ENCODE data around the gene TTLL10.

Gene TTLL10

DNA sequence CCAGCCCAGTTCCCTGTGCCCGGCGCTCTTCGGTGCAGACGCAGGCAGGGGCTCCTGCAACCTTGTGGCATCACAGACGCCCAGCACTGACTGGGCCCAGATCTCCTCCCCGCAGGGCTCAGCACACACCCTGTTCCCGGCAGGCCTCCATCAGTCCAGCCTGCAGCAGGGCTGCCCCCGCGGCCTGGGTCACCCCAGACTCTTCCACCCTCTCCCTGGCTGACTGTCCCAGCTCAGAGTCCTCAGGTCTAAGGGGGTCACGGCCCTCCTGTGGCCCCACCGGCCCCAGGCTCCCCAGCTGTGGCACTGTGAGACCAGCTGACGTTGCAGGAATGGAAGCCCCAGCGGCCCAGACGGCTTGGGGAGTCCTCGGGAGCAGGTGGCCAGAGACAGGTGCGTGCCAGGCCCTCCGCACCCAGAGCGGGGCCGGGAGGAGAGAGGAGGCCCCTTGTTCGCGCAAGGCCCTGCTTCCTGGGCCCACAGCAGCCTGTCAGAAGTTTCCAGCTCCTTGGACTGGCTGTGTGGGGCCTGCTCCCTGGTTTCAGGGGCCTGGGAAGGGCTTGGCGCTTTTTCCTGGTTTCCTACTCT, 62.6 kb downstream of the TTLL10 start:
- TF ChIP-seq, protein P1, sequence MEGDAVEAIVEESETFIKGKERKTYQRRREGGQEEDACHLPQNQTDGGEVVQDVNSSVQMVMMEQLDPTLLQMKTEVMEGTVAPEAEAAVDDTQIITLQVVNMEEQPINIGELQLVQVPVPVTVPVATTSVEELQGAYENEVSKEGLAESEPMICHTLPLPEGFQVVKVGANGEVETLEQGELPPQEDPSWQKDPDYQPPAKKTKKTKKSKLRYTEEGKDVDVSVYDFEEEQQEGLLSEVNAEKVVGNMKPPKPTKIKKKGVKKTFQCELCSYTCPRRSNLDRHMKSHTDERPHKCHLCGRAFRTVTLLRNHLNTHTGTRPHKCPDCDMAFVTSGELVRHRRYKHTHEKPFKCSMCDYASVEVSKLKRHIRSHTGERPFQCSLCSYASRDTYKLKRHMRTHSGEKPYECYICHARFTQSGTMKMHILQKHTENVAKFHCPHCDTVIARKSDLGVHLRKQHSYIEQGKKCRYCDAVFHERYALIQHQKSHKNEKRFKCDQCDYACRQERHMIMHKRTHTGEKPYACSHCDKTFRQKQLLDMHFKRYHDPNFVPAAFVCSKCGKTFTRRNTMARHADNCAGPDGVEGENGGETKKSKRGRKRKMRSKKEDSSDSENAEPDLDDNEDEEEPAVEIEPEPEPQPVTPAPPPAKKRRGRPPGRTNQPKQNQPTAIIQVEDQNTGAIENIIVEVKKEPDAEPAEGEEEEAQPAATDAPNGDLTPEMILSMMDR (IDR thresholded peaks at IDR 0.05; ENCODE audit: low read depth, low read length), result no peak
- no peak for DNase-seq (ENCODE audit: low read depth in 2 of 2)
- H3K4me3 ChIP-seq (replicated peaks in 1 of 2; ENCODE audit: low read depth in 2 of 2, low read length in 2 of 2), result no peak overlapping the region

DNA sequence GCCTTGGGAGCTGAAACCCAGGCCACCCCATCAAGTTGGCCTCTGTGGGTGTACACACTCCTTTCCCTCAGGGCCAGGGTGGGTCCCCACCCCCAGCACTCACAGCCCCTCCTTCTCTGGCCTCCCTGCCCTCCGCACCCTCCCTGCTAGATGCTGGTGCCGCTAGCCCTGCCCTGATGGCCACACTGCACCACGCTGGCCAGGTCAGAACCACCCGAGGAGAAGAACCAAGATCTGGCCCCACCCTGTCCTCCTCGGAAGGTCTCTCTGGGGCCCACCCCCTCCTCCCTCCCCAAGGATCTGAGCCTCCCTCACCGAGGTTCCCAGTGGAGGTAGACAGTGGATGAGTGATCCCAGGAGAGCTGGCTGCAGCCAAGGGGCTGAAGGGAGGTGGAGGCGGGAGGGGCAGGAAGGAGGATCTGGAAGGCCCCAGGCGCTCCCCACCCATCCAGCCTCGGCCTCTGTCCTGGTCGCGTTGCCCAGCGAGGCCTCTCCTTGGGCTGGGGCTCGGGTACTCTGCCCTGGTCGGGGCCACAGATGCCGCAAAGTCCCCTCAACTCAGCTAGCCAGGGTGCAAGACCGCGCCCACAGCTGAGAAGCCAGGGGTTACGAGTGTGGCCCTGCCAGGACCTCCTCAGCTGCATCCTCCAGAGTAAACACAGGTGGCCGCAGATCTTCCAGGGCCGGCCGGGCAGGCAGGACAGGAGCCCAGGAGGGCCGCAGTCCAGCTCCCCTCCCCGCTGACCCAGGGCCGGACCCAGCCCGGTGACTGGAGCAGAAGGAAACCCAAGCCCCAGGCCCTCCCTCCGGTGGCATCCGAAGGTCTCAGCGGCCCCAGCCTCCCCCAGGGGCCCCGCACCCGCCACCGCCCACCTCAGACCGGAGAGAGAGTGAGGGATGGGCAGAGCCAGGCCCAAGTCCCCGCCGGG, 63.5 kb downstream of the TTLL10 start:
- TF ChIP-seq, protein P1 (IDR thresholded peaks at IDR 0.05; ENCODE audit: low read depth, low read length), result no peak
- no peak overlapping the region for H3K4me3 ChIP-seq (replicated peaks in 1 of 2; ENCODE audit: low read depth in 2 of 2, low read length in 2 of 2)
- DNase-seq (ENCODE audit: low read depth in 2 of 2), result no peak

DNA sequence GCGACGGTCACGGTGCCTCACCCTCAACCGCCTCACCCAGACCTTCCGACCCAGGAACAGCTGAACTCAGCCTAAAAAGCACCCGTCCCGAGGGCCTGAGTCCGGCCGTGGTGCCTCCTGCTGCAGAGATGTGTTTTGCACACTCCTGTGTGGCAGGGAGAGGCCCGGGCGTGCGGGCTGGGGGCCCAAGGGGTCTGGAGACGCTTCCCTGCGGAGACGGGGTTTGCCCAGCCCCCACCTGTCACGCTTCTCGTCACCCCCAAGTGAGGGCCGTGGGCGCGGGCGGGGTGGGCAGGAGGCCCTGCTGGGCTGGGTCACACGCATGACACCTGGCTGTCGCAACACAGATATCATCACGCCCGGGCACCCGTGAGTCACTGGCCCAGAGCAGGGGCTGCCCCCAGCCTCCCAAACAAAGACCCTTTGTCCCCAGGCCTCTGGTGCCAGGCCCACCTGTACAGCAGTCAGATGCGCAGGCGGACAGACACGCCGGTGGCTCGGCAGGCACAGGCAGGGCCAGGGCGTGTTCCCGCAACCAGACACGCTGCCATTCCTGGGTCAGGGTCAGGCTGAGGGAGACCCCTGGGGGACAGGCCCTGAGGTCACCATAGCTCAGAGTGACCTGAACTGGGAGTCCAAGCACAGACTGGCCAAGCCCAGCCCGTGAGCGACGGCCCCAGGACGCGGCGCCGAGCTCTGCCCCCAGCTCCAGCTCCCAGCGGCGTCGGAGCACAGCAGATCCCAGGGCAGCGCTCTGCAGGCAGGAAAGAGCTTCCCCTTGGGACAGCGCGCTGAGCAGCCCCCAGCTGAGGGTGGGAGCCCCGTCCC, 64.4 kb downstream of the TTLL10 start:
- no peak overlapping the region for H3K4me3 ChIP-seq (replicated peaks in 1 of 2; ENCODE audit: low read depth in 2 of 2, low read length in 2 of 2)
- no peak for DNase-seq (ENCODE audit: low read depth in 2 of 2)
- TF ChIP-seq, protein P1 (IDR thresholded peaks at IDR 0.05; ENCODE audit: low read depth, low read length), result no peak

DNA sequence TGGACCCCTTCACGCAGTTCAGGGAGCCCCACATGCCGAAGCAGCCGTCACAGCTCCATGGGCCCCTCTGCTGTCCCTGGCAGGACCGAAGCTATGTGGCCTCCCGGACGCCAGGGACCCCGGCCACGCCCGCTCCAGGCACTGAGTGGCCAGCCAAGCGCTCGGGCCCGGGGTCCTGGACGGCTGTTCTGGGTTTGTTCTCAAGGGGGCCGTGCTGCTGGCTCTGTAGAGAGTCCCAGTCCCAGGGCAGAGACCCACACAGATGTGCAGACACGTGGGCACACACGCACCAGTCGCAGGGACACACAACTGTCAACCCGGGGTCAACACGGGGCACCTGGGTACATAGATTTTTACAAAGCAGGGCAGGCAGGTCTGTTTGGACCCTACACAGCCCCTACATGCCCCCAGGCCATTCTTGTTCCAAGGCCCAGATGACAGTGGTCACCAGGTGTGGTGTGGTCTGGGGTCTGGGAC, 65.1 kb downstream of the TTLL10 start:
- TF ChIP-seq, protein P1 (IDR thresholded peaks at IDR 0.05; ENCODE audit: low read depth, low read length), result no peak
- no peak overlapping the region for H3K4me3 ChIP-seq (replicated peaks in 1 of 2; ENCODE audit: low read depth in 2 of 2, low read length in 2 of 2)
- DNase-seq (ENCODE audit: low read depth in 2 of 2), result no peak

DNA sequence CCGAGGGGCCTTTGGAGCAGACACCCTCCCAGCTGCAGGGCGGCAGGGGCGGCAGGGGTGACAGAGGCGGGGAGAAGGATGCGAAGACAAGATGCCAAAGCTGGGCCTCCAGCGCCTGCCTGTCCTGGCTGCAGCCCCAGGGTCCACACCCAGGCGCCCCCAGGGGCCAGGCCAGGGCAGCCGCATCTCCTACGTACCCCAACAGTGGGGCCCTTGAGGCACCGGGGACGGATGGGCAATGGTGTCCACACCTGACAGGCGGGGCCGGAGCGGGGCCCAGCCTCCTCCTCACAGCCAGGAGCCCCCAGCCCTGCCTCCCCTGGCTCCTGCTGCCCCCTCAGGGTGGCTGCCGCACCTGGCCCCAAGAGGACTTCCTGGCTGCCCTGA, 65.5 kb downstream of the TTLL10 start:
- no peak for DNase-seq (ENCODE audit: low read depth in 2 of 2)
- H3K4me3 ChIP-seq (replicated peaks in 1 of 2; ENCODE audit: low read depth in 2 of 2, low read length in 2 of 2), result no peak overlapping the region
- TF ChIP-seq, protein P1 (IDR thresholded peaks at IDR 0.05; ENCODE audit: low read depth, low read length), result no peak

DNA sequence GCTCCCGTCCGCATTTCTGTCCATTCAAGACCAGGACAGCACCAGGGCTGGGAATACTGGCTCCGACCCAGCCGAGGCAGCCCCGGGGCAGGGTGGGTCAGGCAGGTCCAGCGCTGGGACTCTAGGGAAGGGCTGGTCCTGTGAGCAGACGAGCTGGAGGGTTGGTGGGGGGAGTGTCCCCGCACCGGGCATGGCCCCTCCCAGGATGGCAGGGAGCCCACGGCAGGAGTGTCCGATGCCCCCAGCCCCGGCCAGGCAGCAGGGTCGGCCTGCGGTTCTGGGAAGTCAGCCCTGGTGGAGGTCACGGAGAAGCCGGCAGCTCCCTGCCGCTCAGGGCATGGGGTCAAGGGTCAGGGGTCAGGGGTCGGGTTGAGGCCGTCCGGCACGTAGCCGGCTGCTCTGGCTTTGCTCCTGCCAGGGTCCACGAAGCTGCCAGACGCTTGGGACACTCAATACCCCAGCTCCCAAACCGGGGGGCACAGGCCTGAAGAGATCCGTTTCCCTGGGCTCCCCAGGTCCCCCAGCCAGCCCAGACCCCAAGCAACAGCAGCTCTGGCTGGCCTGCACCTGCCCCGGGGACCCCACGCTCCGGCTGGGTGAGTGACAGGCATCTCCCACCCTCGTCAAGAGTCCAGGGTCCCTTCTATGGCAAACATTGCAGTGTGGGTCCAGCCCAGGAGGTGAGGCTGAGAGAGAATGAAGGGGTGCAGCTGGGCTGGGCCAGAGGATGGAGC, 66.1 kb downstream of the TTLL10 start:
- TF ChIP-seq, protein P1 (IDR thresholded peaks at IDR 0.05; ENCODE audit: low read depth, low read length), result no peak
- no peak for DNase-seq (ENCODE audit: low read depth in 2 of 2)
- H3K4me3 ChIP-seq (replicated peaks in 1 of 2; ENCODE audit: low read depth in 2 of 2, low read length in 2 of 2), result no peak overlapping the region
